Fibroblast of mammary gland (primary cell): ENCODE measurements around the gene ZNF618.

ENCODE experiments used
- DNase-seq: peaks from one replicate; pipeline ENCODE4 v3.0.0-alpha.2; 2010; ENCODE audit warnings: low read depth
- H3K4me3 ChIP-seq: 2 replicates; pipeline ENCODE4 v1.5.1; 2011; ENCODE audit warnings: low read depth, mild to moderate bottlenecking, low read length, moderate library complexity; ENCODE audit not compliant: control insufficient read depth
- TF ChIP-seq, protein P1 (sequence below): conservative IDR thresholded peaks from 2 replicates; pipeline ENCODE4 v1.5.1; 2011; ENCODE audit warnings: low read depth, low read length, inconsistent platforms; ENCODE audit not compliant: control insufficient read depth, insufficient read depth

Gene ZNF618

DNA sequence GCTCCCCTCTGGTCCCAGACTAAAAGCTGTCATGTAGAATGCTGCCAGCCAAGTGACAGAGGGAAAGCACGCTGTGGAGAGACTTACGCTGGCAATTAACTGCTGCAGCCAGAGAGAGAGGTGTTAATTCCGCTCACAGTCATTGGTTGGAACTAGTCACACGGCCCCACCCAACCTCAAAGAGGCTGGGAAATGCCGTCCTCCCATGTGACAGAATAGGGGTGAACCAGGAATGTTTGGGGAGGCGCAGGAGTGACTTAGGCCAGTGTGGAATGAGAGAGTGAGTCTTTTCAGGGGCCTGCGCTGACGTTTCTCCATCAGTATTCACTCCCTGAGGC is 114.4 kb downstream of the ZNF618 start:
- no peak overlapping the region for H3K4me3 ChIP-seq
- TF ChIP-seq, protein P1, sequence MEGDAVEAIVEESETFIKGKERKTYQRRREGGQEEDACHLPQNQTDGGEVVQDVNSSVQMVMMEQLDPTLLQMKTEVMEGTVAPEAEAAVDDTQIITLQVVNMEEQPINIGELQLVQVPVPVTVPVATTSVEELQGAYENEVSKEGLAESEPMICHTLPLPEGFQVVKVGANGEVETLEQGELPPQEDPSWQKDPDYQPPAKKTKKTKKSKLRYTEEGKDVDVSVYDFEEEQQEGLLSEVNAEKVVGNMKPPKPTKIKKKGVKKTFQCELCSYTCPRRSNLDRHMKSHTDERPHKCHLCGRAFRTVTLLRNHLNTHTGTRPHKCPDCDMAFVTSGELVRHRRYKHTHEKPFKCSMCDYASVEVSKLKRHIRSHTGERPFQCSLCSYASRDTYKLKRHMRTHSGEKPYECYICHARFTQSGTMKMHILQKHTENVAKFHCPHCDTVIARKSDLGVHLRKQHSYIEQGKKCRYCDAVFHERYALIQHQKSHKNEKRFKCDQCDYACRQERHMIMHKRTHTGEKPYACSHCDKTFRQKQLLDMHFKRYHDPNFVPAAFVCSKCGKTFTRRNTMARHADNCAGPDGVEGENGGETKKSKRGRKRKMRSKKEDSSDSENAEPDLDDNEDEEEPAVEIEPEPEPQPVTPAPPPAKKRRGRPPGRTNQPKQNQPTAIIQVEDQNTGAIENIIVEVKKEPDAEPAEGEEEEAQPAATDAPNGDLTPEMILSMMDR, result no peak
- no peak for DNase-seq

GRCh38 chr9:113990975-113991471 is 114.9 kb downstream of the ZNF618 start:
- TF ChIP-seq, protein P1, result no peak
- no peak overlapping the region for H3K4me3 ChIP-seq
- DNase-seq, result peak; percentile 25

DNA sequence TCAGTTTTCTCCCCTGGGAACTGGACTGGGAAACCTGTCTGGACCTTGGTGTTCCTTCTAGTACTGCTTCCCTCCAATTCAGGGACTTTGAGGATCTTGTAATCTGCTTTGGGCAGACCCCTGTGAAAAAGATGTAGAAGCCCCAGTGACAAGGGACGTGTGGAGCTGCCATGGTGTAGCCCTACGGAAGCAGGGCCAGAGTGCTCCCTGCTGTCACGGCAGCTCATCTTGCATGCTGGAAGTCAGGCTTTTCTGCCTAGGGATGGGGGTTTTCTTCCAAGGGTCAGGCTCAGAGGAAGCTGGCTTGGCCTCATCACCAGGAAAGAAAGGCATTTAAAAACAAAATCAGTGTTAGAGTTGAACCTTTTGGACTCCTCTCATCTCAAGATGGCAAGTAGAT is 115.6 kb downstream of the ZNF618 start:
- H3K4me3 ChIP-seq, result no peak overlapping the region
- TF ChIP-seq, protein P1, result no peak
- DNase-seq, result no peak

GRCh38 chr9:113992276-113992951 is 116.3 kb downstream of the ZNF618 start:
- no peak for DNase-seq
- TF ChIP-seq, protein P1, result no peak
- no peak overlapping the region for H3K4me3 ChIP-seq

DNA sequence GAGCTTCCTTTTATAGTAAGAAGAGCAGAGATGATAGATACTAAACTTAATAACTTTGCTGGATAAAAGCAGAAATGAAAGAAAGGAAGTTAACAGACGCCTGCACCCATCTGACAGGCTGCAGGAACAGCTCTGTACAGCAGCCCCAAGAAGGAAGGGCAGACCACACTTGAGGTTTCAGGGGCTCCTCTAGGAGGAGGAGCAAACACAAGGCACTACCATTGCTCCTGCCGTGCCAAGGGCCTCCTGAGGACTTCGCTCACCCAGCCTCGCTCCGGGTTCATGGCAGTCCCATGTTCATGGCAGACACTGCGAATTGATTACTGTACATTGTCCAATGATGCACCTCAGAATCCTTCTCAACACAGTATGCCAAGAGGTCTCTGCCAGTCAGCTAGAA is 116.9 kb downstream of the ZNF618 start:
- TF ChIP-seq, protein P1, result no peak
- no peak for DNase-seq
- H3K4me3 ChIP-seq, result no peak overlapping the region

DNA sequence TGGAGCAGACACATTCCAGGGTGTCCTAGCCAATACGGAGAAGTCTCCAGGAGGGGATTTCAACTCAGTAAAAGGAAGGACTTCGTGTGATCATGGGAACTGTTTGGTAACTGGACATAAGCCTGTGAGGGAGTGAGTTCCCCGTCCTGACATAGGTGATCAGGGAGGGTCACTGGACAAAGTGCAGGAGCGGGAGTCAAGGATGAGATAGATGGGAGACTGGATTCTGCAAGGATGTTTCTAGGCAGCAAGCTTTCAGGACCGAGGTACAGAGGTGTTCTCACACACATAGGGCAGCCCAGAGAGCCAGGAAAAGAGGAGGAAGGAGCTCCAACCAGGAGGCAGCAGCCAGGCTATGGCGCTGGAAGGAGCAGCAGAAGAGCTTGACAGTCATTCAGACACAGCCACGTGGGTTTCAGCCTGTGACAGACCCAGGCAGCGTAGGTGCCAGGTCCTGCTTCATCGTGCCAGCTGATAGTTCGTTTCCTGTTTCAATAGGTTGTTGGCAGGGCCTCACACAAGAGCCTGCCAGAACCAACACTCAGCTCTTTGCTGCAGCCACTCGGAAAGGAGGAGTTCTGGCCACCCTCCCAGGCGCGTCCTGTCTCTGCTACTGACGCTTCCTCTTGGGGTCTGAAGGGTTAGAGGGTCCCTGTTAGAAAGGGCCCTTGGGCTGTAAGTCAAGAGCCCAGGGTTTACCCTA is 117.9 kb downstream of the ZNF618 start:
- TF ChIP-seq, protein P1, result no peak
- no peak overlapping the region for H3K4me3 ChIP-seq
- peak; percentile 76 for DNase-seq
